ENCODE data around the gene HOXC12.
A peak's percentile ranks its signal among the peaks of the same experiment; 100 is the strongest.

Gene HOXC12

GRCh38 chr12:54003625-54004024 lies 48.9 kb downstream of the HOXC12 start:
- no peak overlapping the region for H2AFZ ChIP-seq (ENCODE audit: low read depth, low read length)
- H3K4me1 ChIP-seq (ENCODE audit: insufficient read depth, low read length), result peaks cover 8% of the 10 kb centered on the region
- H3K4me3 ChIP-seq (ENCODE audit: low read depth in 1 of 2, low read length in 2 of 2), result no peak overlapping the region
- no peak for TF ChIP-seq EZH2 (IDR thresholded peaks at IDR 0.05; ENCODE audit: borderline replicate concordance, low read depth, low read length, severe bottlenecking)
- TF ChIP-seq, protein P1, sequence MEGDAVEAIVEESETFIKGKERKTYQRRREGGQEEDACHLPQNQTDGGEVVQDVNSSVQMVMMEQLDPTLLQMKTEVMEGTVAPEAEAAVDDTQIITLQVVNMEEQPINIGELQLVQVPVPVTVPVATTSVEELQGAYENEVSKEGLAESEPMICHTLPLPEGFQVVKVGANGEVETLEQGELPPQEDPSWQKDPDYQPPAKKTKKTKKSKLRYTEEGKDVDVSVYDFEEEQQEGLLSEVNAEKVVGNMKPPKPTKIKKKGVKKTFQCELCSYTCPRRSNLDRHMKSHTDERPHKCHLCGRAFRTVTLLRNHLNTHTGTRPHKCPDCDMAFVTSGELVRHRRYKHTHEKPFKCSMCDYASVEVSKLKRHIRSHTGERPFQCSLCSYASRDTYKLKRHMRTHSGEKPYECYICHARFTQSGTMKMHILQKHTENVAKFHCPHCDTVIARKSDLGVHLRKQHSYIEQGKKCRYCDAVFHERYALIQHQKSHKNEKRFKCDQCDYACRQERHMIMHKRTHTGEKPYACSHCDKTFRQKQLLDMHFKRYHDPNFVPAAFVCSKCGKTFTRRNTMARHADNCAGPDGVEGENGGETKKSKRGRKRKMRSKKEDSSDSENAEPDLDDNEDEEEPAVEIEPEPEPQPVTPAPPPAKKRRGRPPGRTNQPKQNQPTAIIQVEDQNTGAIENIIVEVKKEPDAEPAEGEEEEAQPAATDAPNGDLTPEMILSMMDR (IDR thresholded peaks at IDR 0.05; ENCODE audit: borderline replicate concordance, extremely low read depth, low read length, poor library complexity, severe bottlenecking), result no peak
- no peak overlapping the region for H3K27ac ChIP-seq (ENCODE audit: low read length)
- no peak for ATAC-seq (ENCODE audit: insufficient read depth, low read depth)
- no peak for DNase-seq
- H4K20me1 ChIP-seq (ENCODE audit: insufficient read depth, low read length), result no peaks in the 10 kb centered on the region
- H3K9me3 ChIP-seq (ENCODE audit: insufficient read depth, low read length, severe bottlenecking), result no peaks in the 10 kb centered on the region
- H3K79me2 ChIP-seq (ENCODE audit: insufficient read depth, low read length), result no peaks in the 10 kb centered on the region
- H3K36me3 ChIP-seq (ENCODE audit: insufficient read depth, low read length), result no peaks in the 10 kb centered on the region
- H3K27me3 ChIP-seq (ENCODE audit: insufficient read depth, low read length, poor library complexity), result peaks cover 68% of the 10 kb centered on the region
- no peak overlapping the region for H3K4me2 ChIP-seq (ENCODE audit: insufficient read depth, low read length)
- no peak overlapping the region for H3K9ac ChIP-seq (ENCODE audit: low read depth, low read length)

GRCh38 chr12:54004063-54004840 lies 49.5 kb downstream of the HOXC12 start:
- Histone ChIP-seq H3K36me3 (ENCODE audit: insufficient read depth, low read length) (no peaks in the 10 kb centered on the region), H3K4me3 (ENCODE audit: low read depth in 1 of 2, low read length in 2 of 2) (no peak overlapping the region), H3K9ac (ENCODE audit: low read depth, low read length) (no peak overlapping the region), H3K4me2 (ENCODE audit: insufficient read depth, low read length) (no peak overlapping the region), H3K27ac (ENCODE audit: low read length) (no peak overlapping the region), H3K79me2 (ENCODE audit: insufficient read depth, low read length) (no peaks in the 10 kb centered on the region), H3K9me3 (ENCODE audit: insufficient read depth, low read length, severe bottlenecking) (no peaks in the 10 kb centered on the region), H4K20me1 (ENCODE audit: insufficient read depth, low read length) (no peaks in the 10 kb centered on the region), H3K4me1 (ENCODE audit: insufficient read depth, low read length) (peaks cover 8% of the 10 kb centered on the region), H3K27me3 (ENCODE audit: insufficient read depth, low read length, poor library complexity) (peaks cover 69% of the 10 kb centered on the region), H2AFZ (ENCODE audit: low read depth, low read length) (no peak overlapping the region)
- TF ChIP-seq EZH2 (IDR thresholded peaks at IDR 0.05; ENCODE audit: borderline replicate concordance, low read depth, low read length, severe bottlenecking), result no peak
- TF ChIP-seq, protein P1 (IDR thresholded peaks at IDR 0.05; ENCODE audit: borderline replicate concordance, extremely low read depth, low read length, poor library complexity, severe bottlenecking), result peak; percentile 18
- DNase-seq (no peak), ATAC-seq (ENCODE audit: insufficient read depth, low read depth) (no peak)

DNA sequence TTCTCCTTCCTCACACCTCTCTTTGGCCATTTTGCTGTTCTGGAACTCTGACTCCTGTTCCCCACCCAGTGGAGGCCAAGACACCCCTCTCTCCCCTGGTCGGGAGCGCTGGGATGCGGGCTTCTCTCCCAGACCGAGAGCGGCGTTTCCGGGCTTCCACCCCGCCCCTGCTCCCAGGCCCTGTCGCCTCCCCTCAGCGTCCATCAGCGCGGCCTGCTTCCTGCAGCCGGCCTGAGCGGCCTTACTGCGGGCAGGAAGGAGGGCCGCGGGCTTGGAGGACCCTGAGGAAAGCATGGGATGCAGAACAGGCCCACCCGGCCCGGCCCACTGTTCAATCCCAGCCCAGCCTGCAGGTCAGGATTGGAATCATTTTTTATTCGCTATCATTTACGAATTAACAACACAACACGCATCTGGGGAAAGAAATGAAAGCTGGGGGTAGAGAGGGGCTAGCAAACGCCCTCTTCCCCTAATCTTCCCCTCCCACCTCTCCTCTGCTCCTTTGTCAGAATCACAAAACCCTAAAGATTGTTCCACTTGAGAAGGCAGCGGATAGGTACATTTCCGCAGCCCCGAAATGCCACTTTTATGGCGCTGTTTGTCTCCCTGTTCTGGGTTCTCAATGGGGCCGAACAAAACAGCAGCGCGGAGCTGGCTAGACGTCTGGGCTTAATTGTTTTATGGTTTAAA lies 50.3 kb downstream of the HOXC12 start:
- no peaks in the 10 kb centered on the region for H3K79me2 ChIP-seq (ENCODE audit: insufficient read depth, low read length)
- H2AFZ ChIP-seq (ENCODE audit: low read depth, low read length), result no peak overlapping the region
- no peak overlapping the region for H3K4me3 ChIP-seq (ENCODE audit: low read depth in 1 of 2, low read length in 2 of 2)
- no peaks in the 10 kb centered on the region for H3K9me3 ChIP-seq (ENCODE audit: insufficient read depth, low read length, severe bottlenecking)
- no peaks in the 10 kb centered on the region for H3K36me3 ChIP-seq (ENCODE audit: insufficient read depth, low read length)
- H3K27ac ChIP-seq (ENCODE audit: low read length), result no peak overlapping the region
- no peaks in the 10 kb centered on the region for H4K20me1 ChIP-seq (ENCODE audit: insufficient read depth, low read length)
- peaks cover 8% of the 10 kb centered on the region for H3K4me1 ChIP-seq (ENCODE audit: insufficient read depth, low read length)
- H3K27me3 ChIP-seq (ENCODE audit: insufficient read depth, low read length, poor library complexity), result peaks cover 76% of the 10 kb centered on the region
- 0 out of 2 replicates have a peak overlapping the region, but pooled peaks have one; percentile 39 for H3K4me2 ChIP-seq (ENCODE audit: insufficient read depth, low read length)
- ATAC-seq (ENCODE audit: insufficient read depth, low read depth), result no peak
- no peak for TF ChIP-seq EZH2 (IDR thresholded peaks at IDR 0.05; ENCODE audit: borderline replicate concordance, low read depth, low read length, severe bottlenecking)
- TF ChIP-seq, protein P1 (IDR thresholded peaks at IDR 0.05; ENCODE audit: borderline replicate concordance, extremely low read depth, low read length, poor library complexity, severe bottlenecking), result no peak
- DNase-seq, result no peak
- no peak overlapping the region for H3K9ac ChIP-seq (ENCODE audit: low read depth, low read length)
